Cardiac muscle cell (in vitro differentiated cells and primary cell): ENCODE results near the gene NDUFA12. TPM values are rescaled to one million over a fixed set of nuclear protein-coding genes. Genes with fewer than 3 reads are reported as not detected.

Source experiments
- DNase-seq, 2 donors: peaks; one replicate each; pipeline versions ENCODE4 v3.0.0 to v3.0.0-alpha.2; 2010 to 2017; ENCODE audit warnings: low read depth in 1 of 2, low spot score in 1 of 2
- H3K27ac ChIP-seq: fragments of 200-600 bp; sonication (generic); 2 replicates; pipeline ENCODE4 v1.5.1; 2016
- H3K27me3 ChIP-seq: fragments of 200-600 bp; sonication (generic); 2 replicates; pipeline ENCODE4 v1.6.0; 2016; ENCODE audit warnings: control low read depth
- H3K36me3 ChIP-seq: fragments of 200-600 bp; sonication (generic); 2 replicates; pipeline ENCODE4 v1.5.1; 2016; ENCODE audit warnings: control low read depth
- H3K4me1 ChIP-seq: fragments of 200-600 bp; sonication (generic); 2 replicates; pipeline ENCODE4 v1.8.1; 2017; ENCODE audit warnings: low read depth, mild to moderate bottlenecking, mixed run types
- H3K4me3 ChIP-seq: fragments of 200-600 bp; sonication (generic); 2 replicates; pipeline ENCODE4 v1.5.1; 2016; ENCODE audit warnings: mild to moderate bottlenecking
- H3K9me3 ChIP-seq: fragments of 200-600 bp; sonication (generic); 2 replicates; pipeline ENCODE4 v1.5.1; 2017; ENCODE audit warnings: low read depth, mild to moderate bottlenecking, control low read depth
- CTCF ChIP-seq: IDR thresholded peaks from 2 replicates; pipeline ENCODE4 v1.5.1; 2012; ENCODE audit warnings: low read depth, mild to moderate bottlenecking, low read length
- polyA plus RNA-seq: library from polyadenylated mRNA; unstranded; fragments of >200 nt; fragmentation: Nextera tagmentation; extraction: Ambion mirVana; gene quantifications from 2 replicates; pipeline ENCODE4 v1.2.1, GENCODE V29; 2016
- total RNA-seq: library from RNA; depleted of rRNA; stranded (reverse); fragments of >200 nt; gene quantifications from 2 replicates; pipeline ENCODE4 v1.2.3, GENCODE V29; 2016

Gene NDUFA12
- total RNA-seq (157 and 209 TPM in 2 replicates), polyA plus RNA-seq (247 and 321 TPM in 2 replicates)

- TF ChIP-seq CTCF = no peak
- Histone ChIP-seq H3K36me3 (peaks cover 6% of the 10 kb centered on the region), H3K27ac (peak within 1 kb of the TSS; percentile 87), H3K4me3 (peak within 1 kb of the TSS; percentile 49), H3K27me3 (no peaks in the 10 kb centered on the region), H3K4me1 (no peaks in the 10 kb centered on the region), H3K9me3 (no peaks in the 10 kb centered on the region)
- DNase-seq = peak; percentile 98
These were observed at the start of gene NDUFA12 for GRCh38 chr12:95003213-95003920. NDUFA12 (minus strand) TSS chr12:95003697; CDS start chr12:95003680, 17 bp downstream.

- Histone ChIP-seq H3K36me3 (peaks cover 42% of the 10 kb centered on the region), H3K4me1 (no peaks in the 10 kb centered on the region), H3K9me3 (no peaks in the 10 kb centered on the region), H3K27me3 (no peaks in the 10 kb centered on the region), H3K27ac (no peak overlapping the region), H3K4me3 (no peak overlapping the region)
- TF ChIP-seq CTCF = no peak
- DNase-seq = no peak
These were observed 47.7 kb upstream of the NDUFA12 start for GRCh38 chr12:95051241-95051640.

- Histone ChIP-seq H3K36me3 (peaks cover 52% of the 10 kb centered on the region), H3K4me1 (no peaks in the 10 kb centered on the region), H3K27ac (no peak overlapping the region), H3K27me3 (no peaks in the 10 kb centered on the region), H3K9me3 (no peaks in the 10 kb centered on the region), H3K4me3 (no peak overlapping the region)
- TF ChIP-seq CTCF = no peak
- DNase-seq = no peak
These were observed 34.4 kb upstream of the NDUFA12 start for GRCh38 chr12:95037906-95038305.

- TF ChIP-seq CTCF = no peak
- Histone ChIP-seq H3K9me3 (no peaks in the 10 kb centered on the region), H3K27me3 (no peaks in the 10 kb centered on the region), H3K36me3 (peaks cover 58% of the 10 kb centered on the region), H3K4me1 (no peaks in the 10 kb centered on the region), H3K4me3 (no peak overlapping the region), H3K27ac (no peak overlapping the region)
- no peak for DNase-seq
These were observed 31.3 kb upstream of the NDUFA12 start for GRCh38 chr12:95034750-95035149.

- no peaks in the 10 kb centered on the region for H3K27me3 ChIP-seq
- no peak for TF ChIP-seq CTCF
- H3K27ac ChIP-seq = no peak overlapping the region
- H3K9me3 ChIP-seq = no peaks in the 10 kb centered on the region
- no peaks in the 10 kb centered on the region for H3K4me1 ChIP-seq
- no peak overlapping the region for H3K4me3 ChIP-seq
- H3K36me3 ChIP-seq = peaks cover 30% of the 10 kb centered on the region
- no peak for DNase-seq
These were observed 19.0 kb upstream of the NDUFA12 start for GRCh38 chr12:95022477-95022876.
